HG03378 (cell line): ENCODE results near the gene RAB4B.
A peak's percentile ranks its signal among the peaks of the same experiment; 100 is the strongest.
"Not testable (repeated sequence)": the region's sequence is repeated elsewhere in the genome, so short reads cannot be mapped to it uniquely, and the experiment has no call there.

Source experiments
- ATAC-seq: cut with Tn5 transposase; IDR thresholded peaks from one replicate; pipeline ENCODE4 v1.9.1; 2021; ENCODE audit warnings: mild to moderate bottlenecking, moderate library complexity; ENCODE audit not compliant: unreplicated experiment

RAB4B gene

GRCh38 chr19:40778706-40779284 lies 748 bp downstream of the RAB4B start:
- no peak for ATAC-seq

DNA sequence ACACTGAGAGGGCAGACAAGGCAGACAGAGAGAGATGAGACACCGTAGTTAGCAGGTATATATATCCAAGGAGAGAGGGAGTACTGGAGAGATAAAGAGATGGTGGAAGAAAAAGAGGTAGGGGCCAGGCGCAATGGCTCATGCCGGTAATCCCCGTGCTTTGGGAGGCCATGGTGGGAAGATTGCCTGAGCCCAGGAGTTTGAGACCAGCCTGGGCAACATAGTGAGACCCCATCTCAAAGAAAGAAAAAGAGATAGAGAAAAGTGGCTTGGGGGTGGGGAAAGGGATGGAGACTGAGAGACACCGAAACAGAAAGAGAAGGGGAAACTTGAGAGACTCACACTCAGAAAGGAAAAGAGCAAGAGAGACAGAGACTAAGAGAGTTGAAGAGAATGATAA lies 2.5 kb downstream of the RAB4B start:
- ATAC-seq: no peak

DNA sequence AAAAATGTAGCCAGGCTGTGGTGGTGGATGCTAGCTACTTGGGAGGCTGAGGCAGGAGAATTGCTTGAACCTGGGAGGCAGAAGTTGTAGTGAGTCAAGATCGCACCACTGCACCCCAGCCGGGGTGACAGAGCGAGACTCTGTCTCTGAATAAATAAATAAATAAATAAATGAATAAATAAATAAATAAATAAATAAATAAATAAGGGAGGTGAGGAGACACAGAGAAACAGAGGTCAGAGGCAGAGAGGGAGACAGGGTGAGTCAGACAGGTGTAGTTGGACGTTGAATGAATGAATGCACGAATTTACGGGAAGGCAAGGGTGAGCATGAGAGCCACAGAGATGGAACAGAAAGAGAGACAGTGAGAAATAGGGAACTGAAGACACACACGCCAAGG lies 3.1 kb downstream of the RAB4B start:
- no peak for ATAC-seq

- ATAC-seq: no peak
Measured at GRCh38 chr19:40783711-40784110, 5.7 kb downstream of the RAB4B start.

- ATAC-seq: not testable (repeated sequence)
Measured at GRCh38 chr19:40784146-40784545, 6.1 kb downstream of the RAB4B start.

DNA sequence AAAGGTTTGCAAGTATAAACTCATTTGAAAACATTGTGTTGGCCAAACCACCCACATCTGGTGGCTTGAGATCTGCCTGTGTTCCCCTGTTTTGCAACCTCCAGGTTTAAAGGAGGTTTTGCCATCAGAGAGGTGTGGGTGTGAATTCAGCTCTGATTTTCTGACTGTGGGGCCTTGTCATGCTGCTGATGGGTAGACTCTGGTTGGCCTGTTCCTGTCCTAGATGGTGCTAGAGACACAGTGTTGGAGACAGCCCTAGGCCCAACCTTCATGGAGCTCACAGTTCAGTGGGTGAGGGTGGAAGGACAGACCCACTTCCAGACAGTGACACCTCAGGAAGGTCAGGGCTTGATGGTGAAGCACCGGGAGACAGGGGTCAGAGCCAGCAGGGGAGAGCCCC lies 7.5 kb downstream of the RAB4B start:
- ATAC-seq: no peak

GRCh38 chr19:40786060-40787037 lies 8.3 kb downstream of the RAB4B start:
- ATAC-seq: no peak

DNA sequence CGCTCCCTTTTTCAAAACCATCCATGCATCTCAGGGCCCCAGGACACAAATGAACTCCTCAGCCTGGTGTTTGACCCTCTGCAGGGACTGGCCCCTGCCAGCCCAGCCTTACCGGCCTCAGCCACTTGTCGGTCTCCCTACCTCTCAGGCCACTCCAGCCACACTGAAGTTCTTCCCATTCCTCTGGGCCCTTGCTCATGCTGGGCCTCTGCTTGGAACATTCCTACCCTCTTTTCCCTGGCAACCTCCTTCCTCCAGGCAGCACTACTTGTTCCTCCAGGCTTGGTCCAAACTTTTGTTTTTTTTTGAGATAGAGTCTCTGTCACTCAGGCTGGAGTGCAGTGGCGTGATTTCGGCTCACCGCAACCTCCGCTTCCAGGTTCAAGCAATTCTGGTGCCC lies 13.3 kb downstream of the RAB4B start:
- no peak for ATAC-seq

DNA sequence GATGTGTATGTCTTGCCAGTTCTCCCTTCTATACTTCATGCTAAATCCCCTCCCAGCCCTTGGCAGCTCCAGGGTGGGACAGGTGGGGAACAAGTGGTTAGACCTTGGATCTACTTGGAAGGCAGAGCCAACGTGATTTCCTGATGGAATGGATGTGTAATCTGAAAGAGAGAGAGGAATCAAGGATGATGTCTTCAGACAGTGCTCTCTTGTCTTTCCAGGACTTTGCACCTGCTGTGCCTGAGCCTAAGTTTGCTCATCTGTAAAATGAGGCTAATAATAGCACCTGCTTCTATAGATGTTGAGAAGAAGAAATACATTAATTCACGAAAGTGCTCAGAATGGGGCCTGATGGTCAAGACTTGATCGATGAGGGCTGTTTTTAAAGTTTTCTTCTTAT lies 13.9 kb downstream of the RAB4B start:
- no peak for ATAC-seq

GRCh38 chr19:40797166-40797962 lies 19.3 kb downstream of the RAB4B start:
- ATAC-seq: no peak

GRCh38 chr19:40797963-40798682 lies 20.1 kb downstream of the RAB4B start:
- peak; percentile 20 for ATAC-seq

DNA sequence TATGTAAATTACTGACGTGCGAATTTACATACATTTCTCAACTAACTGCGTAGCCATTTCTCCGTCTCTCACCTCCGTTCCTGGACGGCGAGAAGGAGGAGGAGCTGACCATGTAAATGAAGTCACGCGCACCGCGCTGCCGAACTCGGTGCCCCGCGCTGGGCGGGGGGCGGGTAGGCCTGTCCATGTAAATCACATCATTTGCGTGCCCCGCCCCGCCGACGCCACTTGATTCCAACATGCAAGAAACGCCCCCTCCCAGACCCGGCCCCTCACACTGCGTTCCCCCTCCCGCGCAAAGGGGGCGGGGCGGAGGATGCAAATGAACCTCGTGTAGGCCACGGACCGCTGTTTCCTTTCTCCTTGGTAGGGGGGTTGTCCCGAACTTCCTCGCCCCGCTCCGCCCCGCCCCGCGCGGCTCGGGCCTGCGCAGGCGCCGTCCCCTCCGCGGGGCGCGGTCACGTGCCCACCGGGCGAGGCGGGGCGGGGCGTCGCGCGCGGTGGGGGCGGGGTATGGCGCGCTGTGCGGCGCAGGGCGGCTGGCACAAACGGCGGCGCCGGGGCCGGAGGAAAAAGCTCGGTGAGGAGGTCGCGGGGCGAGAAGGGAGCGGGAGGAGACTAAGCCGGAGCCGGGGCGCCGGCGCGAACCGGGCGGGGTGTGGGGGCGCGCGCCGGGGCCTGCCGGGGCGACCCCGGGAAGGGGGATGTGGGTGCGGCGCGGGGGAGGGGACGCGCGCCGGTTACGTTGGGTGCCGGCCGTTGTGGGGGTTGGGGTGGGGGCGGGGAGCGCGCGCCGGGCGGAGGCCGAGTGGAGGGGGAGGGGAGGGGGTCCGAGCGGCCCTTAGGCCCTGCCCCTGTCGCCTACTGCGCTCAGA lies 20.9 kb downstream of the RAB4B start, which contains the start of gene EGLN2:
EGLN2 (plus strand) TSS at position 509 of the 875 bp plus-strand sequence. CDS start 1,382 bp downstream, outside the sequence.
- peak; percentile 74 for ATAC-seq

GRCh38 chr19:40799558-40800338 lies 21.7 kb downstream of the RAB4B start:
- no peak for ATAC-seq

DNA sequence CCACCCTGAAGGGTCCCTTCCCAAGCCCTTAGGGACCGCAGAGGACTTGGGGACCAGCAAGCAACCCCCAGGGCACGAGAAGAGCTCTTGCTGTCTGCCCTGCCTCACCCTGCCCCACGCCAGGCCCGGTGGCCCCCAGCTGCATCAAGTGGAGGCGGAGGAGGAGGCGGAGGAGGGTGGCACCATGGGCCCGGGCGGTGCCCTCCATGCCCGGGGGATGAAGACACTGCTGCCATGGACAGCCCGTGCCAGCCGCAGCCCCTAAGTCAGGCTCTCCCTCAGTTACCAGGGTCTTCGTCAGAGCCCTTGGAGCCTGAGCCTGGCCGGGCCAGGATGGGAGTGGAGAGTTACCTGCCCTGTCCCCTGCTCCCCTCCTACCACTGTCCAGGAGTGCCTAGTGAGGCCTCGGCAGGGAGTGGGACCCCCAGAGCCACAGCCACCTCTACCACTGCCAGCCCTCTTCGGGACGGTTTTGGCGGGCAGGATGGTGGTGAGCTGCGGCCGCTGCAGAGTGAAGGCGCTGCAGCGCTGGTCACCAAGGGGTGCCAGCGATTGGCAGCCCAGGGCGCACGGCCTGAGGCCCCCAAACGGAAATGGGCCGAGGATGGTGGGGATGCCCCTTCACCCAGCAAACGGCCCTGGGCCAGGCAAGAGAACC lies 22.4 kb downstream of the RAB4B start:
- ATAC-seq: no peak

GRCh38 chr19:40800997-40801377 lies 22.9 kb downstream of the RAB4B start:
- ATAC-seq: no peak

GRCh38 chr19:40801426-40802299 lies 23.6 kb downstream of the RAB4B start:
- ATAC-seq: no peak
